HUES48 (cell line): ENCODE data around the gene MYG1.

Experiments used
- H3K27ac ChIP-seq: one replicate; pipeline ENCODE4 v1.7.0; 2013; ENCODE audit warnings: low read depth, low read length, inconsistent platforms
- H3K27me3 ChIP-seq: 2 replicates; pipeline ENCODE4 v1.6.1; 2013; ENCODE audit warnings: mild to moderate bottlenecking, low read length; ENCODE audit not compliant: control insufficient read depth, insufficient read depth
- H3K36me3 ChIP-seq: 2 replicates; pipeline ENCODE4 v1.6.1; 2013; ENCODE audit warnings: low read length; ENCODE audit not compliant: control insufficient read depth, insufficient read depth
- H3K4me1 ChIP-seq: 2 replicates; pipeline ENCODE4 v1.6.1; 2013; ENCODE audit warnings: mild to moderate bottlenecking, low read length; ENCODE audit not compliant: control insufficient read depth, insufficient read depth
- H3K4me3 ChIP-seq: 2 replicates; pipeline ENCODE4 v1.5.1; 2013; ENCODE audit warnings: mild to moderate bottlenecking, low read depth, low read length
- H3K9ac ChIP-seq: 2 replicates; pipeline ENCODE4 v1.6.1; 2013; ENCODE audit warnings: mild to moderate bottlenecking, low read depth, low read length, moderate library complexity
- H3K9me3 ChIP-seq: 2 replicates; pipeline ENCODE4 v1.6.1; 2013; ENCODE audit warnings: low read length; ENCODE audit not compliant: control insufficient read depth, insufficient read depth

Gene MYG1

GRCh38 chr12:53343969-53344368 lies 44.5 kb downstream of the MYG1 start:
- H3K27me3 ChIP-seq, result peaks cover 32% of the 10 kb centered on the region
- H3K9me3 ChIP-seq, result no peaks in the 10 kb centered on the region
- no peak overlapping the region for H3K27ac ChIP-seq
- no peaks in the 10 kb centered on the region for H3K36me3 ChIP-seq
- no peak overlapping the region for H3K9ac ChIP-seq
- H3K4me1 ChIP-seq, result peaks cover 5% of the 10 kb centered on the region
- H3K4me3 ChIP-seq, result no peak overlapping the region; the same call in 1 of the 2 replicates

GRCh38 chr12:53344487-53344823 lies 45.0 kb downstream of the MYG1 start:
- Histone ChIP-seq H3K27ac (no peak overlapping the region), H3K4me3 (peak overlapping the region; percentile 84), H3K27me3 (peaks cover 32% of the 10 kb centered on the region), H3K36me3 (no peaks in the 10 kb centered on the region), H3K9me3 (no peaks in the 10 kb centered on the region), H3K4me1 (peaks cover 5% of the 10 kb centered on the region), H3K9ac (no peak overlapping the region)

GRCh38 chr12:53344824-53345485 lies 45.5 kb downstream of the MYG1 start:
- no peaks in the 10 kb centered on the region for H3K36me3 ChIP-seq
- H3K4me1 ChIP-seq, result peaks cover 5% of the 10 kb centered on the region
- H3K4me3 ChIP-seq, result peak overlapping the region; percentile 84
- H3K9ac ChIP-seq, result no peak overlapping the region
- peaks cover 32% of the 10 kb centered on the region for H3K27me3 ChIP-seq
- no peaks in the 10 kb centered on the region for H3K9me3 ChIP-seq
- peak overlapping the region; percentile 71 for H3K27ac ChIP-seq

- H3K4me1 ChIP-seq, result peaks cover 5% of the 10 kb centered on the region
- no peaks in the 10 kb centered on the region for H3K9me3 ChIP-seq
- H3K36me3 ChIP-seq, result no peaks in the 10 kb centered on the region
- H3K27me3 ChIP-seq, result peaks cover 30% of the 10 kb centered on the region
- H3K9ac ChIP-seq, result no peak overlapping the region
- peak overlapping the region; percentile 84 for H3K4me3 ChIP-seq
- H3K27ac ChIP-seq, result peak overlapping the region; percentile 71
Observed at GRCh38 chr12:53345486-53346188, 46.1 kb downstream of the MYG1 start.

- H3K9ac ChIP-seq, result no peak overlapping the region
- H3K27ac ChIP-seq, result no peak overlapping the region
- peaks cover 5% of the 10 kb centered on the region for H3K4me1 ChIP-seq
- H3K9me3 ChIP-seq, result no peaks in the 10 kb centered on the region
- H3K4me3 ChIP-seq, result no peak overlapping the region
- H3K36me3 ChIP-seq, result no peaks in the 10 kb centered on the region
- H3K27me3 ChIP-seq, result peaks cover 24% of the 10 kb centered on the region
Observed at GRCh38 chr12:53346491-53346890, 47.0 kb downstream of the MYG1 start.

- Histone ChIP-seq H3K27ac (no peak overlapping the region), H3K9me3 (no peaks in the 10 kb centered on the region), H3K36me3 (no peaks in the 10 kb centered on the region), H3K4me3 (no peak overlapping the region), H3K9ac (no peak overlapping the region), H3K27me3 (peaks cover 24% of the 10 kb centered on the region), H3K4me1 (peaks cover 5% of the 10 kb centered on the region)
Observed at GRCh38 chr12:53347905-53348304, 48.4 kb downstream of the MYG1 start.

GRCh38 chr12:53352331-53353256 lies 53.1 kb downstream of the MYG1 start:
- no peak overlapping the region for H3K4me3 ChIP-seq
- no peaks in the 10 kb centered on the region for H3K9me3 ChIP-seq
- no peaks in the 10 kb centered on the region for H3K36me3 ChIP-seq
- H3K27ac ChIP-seq, result no peak overlapping the region
- no peak overlapping the region for H3K9ac ChIP-seq
- H3K4me1 ChIP-seq, result no peaks in the 10 kb centered on the region
- H3K27me3 ChIP-seq, result no peaks in the 10 kb centered on the region

GRCh38 chr12:53353257-53353655 lies 53.8 kb downstream of the MYG1 start:
- Histone ChIP-seq H3K27me3 (no peaks in the 10 kb centered on the region), H3K36me3 (no peaks in the 10 kb centered on the region), H3K4me1 (no peaks in the 10 kb centered on the region), H3K4me3 (no peak overlapping the region), H3K9me3 (no peaks in the 10 kb centered on the region), H3K9ac (no peak overlapping the region), H3K27ac (no peak overlapping the region)

- Histone ChIP-seq H3K27me3 (no peaks in the 10 kb centered on the region), H3K27ac (no peak overlapping the region), H3K9me3 (no peaks in the 10 kb centered on the region), H3K4me1 (no peaks in the 10 kb centered on the region), H3K9ac (no peak overlapping the region), H3K36me3 (no peaks in the 10 kb centered on the region), H3K4me3 (no peak overlapping the region)
Observed at GRCh38 chr12:53355121-53355520, 55.6 kb downstream of the MYG1 start.
